NCI-H446 (cell line): ENCODE results near the gene ATP6V1G1.

Source experiments
- DNase-seq, 2 experiments: peaks; one replicate each; lab custom pipeline; 2025; lab: John Stamatoyannopoulos, UW

The ATP6V1G1 gene

DNA sequence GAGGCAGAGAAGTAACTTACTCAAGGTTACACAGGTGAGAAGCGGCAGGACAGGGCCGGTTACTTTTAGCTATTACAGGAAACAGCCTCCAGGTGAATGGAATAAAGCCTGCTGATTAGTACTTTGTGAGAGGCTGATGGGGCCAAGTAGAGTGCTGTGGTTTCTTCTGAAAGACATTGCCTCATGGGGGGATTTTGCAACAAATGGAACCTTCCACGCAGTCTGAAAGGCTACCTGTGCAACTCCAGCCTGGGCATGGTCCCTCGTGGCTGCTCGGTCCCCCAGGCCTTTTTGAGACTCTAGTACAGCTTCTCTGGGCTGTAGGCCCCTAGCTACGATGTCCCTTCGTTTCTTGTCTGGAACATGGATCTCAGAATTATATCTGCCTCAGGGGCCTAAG, 25.5 kb downstream of the ATP6V1G1 start:
- no peak for DNase-seq

DNA sequence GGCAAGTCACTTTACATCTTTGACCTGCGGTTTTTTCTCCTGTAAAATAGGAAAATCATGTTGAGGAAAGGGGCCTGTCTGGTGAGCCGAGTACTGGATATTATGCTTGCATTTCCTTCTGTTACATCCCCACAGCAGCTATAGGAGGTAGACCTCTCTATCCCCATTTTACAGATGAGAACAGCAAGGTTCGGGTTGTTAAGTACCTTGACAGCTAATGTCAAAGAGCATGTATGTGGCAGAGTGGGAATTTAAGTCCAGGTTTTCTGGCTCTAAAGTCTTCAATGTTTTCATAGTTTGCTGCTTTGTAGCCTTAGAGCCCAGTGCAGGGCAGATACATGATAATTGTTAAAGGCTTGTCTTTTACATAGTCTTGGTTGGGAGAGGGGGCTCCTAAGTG, 26.4 kb downstream of the ATP6V1G1 start:
- no peak for DNase-seq

DNA sequence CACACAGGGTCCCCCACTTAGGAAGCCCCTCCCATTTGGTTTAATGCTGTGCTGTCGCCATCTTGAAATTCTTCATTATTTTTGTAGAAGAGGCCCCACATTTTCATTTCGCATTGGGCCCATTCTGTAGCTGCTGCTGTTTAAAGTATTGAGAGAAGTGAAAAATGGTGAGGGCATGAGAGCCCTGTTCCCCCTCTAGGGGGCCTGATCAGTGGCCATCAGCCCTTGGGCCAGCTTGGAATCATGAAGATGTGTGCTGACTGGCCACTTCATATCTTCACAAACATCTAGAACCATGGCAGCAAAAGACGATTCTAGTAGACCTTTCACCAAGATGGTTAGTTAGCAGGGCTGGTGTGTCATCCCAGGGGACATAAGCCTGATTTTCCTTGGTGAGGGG, 26.8 kb downstream of the ATP6V1G1 start:
- DNase-seq, result no peak

DNA sequence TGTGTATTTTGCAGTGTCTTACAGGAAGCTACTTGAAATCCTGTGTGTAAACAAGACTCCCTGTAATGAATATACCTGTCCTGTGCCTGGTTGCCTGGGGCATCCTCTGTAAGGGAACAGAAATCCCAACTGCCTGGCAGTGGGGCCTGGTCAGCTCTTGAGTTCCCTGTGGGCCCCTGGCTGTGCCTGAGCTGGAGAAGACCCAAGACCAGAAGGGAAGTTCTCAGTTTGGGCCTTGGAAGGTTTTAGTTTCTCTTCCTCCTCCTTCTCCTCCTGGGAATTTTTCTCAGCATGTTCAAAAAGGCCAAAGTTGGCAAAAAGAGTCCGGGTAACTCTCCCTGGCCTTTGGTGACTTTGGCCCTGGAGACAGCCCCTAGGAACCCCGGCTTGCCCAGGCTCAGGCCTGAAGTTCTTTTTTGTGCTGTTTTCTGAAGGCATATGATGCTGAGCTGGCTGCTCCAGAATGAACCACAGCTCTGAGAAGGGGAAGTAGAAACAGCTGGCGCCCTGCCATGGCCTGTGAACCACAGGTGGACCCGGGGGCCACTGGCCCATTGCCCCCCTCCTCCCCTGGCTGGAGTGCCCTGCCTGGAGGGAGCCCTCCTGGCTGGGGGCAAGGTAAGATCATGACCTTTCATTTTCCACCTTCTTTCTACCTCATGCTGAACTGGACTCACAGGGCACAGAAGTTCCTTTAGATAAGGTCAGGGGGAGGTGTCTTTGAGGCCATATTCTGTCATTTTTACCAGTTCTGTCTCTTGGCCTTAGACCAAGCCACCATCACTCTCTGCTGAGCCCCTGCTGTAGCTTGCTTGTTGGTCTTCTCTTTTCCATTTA, 29.3 kb downstream of the ATP6V1G1 start:
- no peak for DNase-seq

DNA sequence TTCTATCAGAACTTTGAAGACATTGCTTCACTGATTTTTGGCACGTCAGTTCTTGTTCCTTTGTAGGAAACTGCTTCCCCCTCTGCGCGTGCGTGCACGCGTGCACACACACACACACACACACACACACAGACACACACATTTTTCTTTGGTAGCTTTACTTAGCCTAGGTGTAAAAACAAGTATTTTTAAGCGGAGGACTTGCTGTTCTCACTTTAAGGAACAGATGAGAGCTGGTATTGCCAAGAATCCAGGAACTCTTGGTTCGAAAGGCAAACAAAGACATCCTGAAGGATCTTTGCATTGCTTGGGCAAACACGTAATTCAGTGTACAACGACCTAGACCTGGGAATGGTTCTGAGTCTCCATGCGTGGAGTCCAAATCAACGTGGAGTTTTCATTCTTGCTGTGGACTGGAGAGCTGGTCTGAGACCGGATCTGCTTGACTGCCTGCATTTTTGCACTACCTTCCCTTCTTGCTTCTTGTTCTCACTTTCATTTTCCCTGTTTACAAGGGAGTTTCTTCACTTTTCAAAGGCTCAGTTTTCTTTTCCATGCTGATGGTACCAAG, 31.7 kb downstream of the ATP6V1G1 start:
- DNase-seq, result no peak

DNA sequence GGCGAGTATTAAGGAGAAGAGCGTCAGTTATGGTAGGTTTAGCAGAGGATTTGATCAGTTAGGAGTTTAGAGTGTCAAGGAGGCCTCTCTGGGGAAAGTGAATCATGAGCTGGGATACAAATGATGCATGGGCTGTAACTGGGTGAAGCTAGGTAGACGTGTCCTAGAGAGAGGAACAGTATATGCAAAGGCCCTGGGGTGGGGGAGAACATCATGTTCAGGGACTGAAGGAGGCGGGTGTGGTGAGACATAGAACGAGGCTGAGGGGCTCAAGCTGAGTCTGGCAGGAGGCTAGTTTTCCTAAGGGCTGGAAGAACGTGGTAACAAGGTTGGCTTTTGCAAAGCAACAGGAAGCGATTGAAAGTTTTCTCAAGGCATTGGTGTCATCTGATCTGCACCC, 34.0 kb downstream of the ATP6V1G1 start:
- no peak for DNase-seq

DNA sequence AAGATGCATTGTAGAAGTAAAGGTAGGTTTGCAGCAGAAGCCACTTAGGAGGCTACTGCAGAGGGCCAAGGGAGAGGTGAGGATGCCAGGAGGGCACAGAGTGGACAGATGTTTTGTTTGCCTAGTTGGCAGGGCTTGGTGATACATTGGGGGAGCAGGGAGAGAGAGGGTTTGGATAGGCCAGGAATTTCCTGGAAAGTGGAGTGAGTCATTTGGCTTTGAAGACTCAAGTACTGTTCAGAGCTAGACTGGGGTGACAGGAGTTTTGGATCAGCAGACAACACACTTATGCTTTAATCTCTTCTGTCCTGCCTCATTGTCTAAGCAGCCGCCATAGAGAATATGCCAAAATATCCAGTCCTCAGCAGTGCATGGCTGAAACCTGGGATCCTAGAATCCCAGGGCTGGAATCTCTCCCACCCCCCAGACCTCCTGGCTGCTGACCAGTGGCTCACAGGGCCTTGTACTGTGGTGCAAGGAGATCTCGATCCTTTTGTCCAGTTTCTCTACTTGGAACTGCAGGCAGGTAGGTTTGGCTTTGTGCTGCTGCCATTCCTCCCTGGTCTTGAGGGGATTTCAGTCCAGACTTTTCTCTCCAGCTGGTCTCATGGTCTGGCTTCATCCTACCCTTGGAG, 34.5 kb downstream of the ATP6V1G1 start:
- peak in 1 of 2 experiments; percentile 21 for DNase-seq

DNA sequence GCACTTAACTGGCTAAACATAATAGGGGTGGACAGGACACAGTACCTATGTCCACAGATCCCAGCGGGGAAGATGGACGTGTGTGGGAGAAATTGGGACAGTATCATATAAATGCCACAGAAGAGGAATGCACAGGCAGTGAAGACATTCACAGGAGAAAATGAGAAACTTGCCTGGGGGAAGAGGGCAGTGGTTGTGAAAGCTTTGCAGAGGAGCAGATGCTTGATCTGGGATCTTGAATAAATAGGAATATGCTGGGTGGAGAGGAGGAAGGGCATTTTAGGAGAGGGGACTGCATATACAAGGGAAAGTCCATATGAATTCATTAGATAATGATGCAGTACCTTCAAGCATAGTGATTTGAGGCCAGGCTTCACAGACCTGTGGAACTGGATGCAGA, 37.1 kb downstream of the ATP6V1G1 start:
- no peak for DNase-seq

DNA sequence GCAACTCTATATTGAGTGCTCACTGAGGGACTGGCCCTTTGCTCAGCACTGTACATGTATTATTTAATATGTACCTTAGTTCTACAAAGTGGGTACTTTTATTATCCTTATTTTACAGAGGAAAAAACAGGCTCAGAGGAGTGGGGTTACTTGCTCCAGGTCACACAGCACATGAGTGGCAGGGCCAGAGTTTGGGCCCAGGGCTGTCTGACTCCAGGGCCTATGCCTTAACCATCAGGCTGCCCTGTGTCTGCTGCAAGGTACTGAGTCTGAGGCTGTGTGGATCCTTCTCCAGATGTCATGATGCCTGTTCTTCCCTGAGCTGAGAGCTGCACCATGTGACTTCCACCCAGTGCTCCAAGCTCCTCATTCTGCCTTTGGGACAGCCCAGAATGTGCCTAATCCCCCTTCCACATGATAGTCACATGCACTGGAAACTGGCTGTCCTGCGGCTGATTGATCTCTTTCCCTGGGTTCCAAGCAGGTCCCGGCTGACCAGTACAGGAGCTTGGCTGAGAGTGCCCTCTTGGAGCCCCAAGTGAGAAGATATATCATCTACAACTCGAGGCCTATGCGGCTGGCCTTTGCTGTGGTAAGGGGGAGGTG, 38.9 kb downstream of the ATP6V1G1 start:
- DNase-seq, result no peak

DNA sequence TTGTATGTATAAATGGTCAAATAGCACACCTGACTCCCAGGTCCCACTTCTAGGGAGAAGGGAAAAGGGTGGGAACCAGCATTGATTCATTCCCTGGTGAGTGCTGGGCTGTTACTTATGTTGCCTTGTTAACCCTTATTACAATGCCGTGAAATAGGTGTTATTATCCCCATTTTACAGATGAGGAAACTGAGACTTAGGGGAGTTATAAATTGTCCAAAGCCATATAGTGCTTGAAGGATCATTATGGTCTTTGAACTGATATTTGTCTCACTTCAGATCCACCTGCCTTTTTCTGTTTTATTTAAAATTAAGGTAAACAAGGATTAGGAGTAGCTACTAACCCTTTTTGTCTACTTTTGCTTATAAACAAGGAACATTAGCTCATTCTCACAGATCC, 40.0 kb downstream of the ATP6V1G1 start:
- no peak for DNase-seq

DNA sequence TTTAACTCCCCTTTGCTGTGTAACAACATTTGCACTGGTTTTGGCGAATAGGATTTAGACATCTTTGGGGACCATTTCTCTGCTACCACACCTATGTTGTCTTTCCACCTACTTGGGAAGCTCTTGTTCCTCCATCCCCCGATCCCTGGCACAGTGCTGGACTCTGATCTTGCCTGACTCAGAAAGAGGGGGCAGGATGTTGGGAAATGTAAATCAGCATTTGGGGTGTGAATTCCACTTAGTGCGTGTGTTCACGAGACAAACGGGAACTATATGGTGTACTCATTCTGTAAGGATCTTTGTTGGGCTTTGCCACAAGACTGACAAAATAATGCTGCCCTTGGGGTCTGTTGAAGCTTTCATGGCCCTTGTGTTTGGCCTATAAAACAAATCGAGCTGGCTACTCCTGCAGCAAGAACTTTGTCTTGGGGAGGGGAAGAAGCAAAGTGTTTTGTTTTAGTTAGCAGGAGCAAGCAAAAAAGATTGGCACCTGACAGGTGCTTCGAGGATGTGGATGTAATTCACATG, 42.1 kb downstream of the ATP6V1G1 start:
- no peak for DNase-seq

DNA sequence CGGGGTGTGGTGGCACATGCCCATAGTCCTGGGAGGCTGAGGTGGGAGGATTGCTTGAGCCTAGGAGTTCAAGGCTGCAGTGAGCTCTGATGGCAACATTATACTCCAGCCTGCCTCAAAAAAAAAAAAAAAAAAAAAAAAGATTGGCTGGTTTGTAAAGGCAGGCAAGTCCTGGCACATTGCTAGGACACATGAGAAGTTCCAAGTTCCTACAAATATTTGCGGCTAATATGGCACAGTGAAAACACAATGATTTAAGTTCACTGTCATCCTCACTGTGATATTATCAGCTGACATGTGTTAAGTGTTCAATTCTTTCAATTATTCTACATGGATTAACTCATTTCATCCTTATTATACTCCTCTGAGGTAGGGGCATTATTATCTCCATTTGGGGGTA, 43.6 kb downstream of the ATP6V1G1 start:
- DNase-seq, result no peak

DNA sequence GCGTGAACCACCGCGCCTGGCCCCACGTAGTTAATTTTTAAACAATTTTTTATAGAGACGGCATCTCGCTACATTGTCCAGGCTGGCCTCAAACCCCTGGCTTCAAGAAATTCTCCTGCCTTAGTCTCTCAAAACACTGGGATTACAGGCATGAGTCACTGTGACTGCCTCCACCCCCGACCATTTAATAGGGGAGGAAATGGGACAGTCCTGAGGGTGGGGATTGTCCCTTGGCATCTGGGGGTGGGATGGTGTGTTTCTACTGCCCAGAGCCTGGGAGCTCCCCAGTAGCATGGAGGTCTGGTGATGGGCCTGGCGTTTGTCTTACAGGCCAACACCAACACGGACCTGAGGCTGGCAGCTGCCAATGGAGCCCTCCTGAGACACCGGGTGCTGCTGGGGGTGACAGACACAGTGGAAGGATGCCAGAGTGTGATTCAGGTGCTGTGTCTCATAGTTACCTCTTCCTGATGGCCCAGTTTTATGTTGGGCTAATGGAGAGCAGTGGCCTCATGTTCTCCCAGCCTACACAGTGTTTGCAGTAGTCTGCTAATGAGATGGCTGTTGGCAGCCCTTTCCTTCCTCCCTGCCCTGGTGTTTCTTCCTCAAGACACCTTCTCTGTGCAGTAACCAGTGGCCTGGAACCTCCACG, 46.0 kb downstream of the ATP6V1G1 start:
- DNase-seq, result no peak

DNA sequence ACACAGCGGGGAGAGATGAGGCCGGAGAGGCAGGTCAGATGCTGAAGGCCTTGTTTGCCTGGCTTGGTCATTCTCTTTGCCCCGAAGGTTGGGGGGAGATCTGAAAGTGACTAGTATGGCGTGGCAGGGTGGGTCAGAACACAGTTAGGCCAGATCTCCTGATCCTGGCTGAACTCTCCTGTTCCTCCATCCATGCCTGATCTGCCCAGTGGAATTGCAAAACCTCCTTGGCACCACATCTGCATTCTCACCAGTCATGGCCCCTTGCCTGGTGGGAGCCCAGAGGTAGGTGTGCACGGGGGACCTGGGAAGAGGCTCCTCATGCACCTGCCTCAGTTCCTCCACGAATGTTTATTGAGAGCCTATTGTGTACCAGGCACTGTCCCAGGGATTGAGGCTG, 46.8 kb downstream of the ATP6V1G1 start:
- DNase-seq, result no peak

DNA sequence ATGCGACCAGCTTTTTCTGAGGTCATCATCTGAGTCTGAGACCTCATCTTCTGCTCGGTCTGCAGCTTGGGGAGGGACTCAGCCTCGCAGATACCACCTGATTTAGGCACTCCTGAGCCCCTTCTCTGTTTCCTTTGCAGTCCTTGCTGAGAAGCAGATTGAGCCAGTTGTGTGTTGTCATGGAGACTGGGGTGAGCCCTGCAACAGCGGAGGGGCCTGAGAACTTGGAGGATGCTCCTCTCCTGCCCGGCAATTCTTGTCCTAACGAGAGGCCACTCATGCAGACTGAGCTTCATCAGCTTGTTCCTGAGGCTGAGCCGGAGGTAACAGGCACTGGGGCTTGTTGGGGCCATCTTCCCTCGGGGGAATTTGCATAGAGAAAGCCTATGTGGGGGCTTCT, 50.8 kb downstream of the ATP6V1G1 start:
- DNase-seq, result no peak

DNA sequence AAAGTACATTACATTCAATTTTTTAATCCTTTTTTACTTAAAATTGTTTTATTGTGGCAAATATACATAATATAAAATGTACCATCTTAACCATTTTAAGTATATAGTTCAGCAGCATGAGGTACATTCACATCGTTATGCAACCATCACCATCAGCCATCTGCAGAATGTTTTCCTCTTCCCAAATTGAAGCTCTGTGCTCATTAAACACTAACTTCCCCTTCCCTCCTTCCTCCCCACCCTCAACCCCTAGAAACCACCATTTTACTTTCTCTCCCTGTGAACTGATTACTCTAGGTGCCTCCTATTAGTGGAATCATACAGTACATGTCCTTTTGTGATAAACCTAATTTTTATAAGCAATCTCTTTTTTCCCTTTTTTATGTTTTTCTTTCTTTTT, 54.4 kb downstream of the ATP6V1G1 start:
- DNase-seq, result no peak

DNA sequence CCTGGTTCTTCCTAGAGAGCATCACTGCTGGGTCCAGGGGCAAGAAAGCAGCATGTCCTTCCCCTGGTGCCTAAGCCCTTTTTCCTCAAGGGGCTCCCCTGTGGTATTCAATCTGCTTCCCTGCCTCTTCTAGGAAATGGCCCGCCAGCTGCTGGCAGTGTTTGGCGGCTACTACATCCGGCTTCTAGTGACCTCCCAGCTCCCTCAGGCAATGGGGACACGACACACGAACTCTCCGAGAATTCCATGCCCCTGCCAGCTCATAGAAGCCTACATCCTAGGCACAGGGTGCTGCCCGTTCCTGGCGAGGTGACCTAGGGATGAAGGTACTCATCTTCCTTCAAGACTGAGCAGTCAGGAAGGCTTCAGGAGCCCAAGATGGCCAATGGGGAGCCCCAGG, 55.4 kb downstream of the ATP6V1G1 start:
- no peak for DNase-seq

DNA sequence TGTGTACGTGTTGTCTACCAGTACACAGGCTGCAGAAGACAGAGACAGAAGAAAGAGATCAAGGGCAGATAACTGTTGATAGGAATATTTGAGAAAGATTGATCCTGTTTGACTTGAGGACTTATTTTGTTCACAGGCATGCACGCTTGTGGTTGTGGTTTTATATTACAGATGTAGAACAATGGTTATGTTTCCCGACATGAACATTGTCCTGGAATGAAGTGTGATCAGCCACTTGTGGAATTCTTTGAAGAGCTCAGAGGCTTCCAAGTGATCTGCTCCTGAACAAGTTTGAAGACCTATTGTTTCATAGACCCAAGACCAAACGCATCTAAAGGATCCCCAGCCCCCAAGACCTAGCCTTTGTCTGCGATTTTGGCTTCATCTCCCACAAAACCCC, 56.3 kb downstream of the ATP6V1G1 start:
- DNase-seq, result no peak
